GM12864 (cell line): ENCODE results near the gene XRCC4.

ENCODE experiments used
- DNase-seq: peaks from one replicate; pipeline ENCODE4 v3.0.0-alpha.2; 2011; ENCODE audit warnings: low read depth
- H3K4me3 ChIP-seq: 2 replicates; pipeline ENCODE4 v1.5.1; 2011; ENCODE audit warnings: mild to moderate bottlenecking, low read depth, low read length, control low read depth
- CTCF ChIP-seq: IDR thresholded peaks from 2 replicates; pipeline ENCODE4 v1.5.1; 2011; ENCODE audit warnings: low read depth, mild to moderate bottlenecking, moderate library complexity, low read length, control low read depth, inconsistent platforms; ENCODE audit errors: missing control alignments

The XRCC4 gene

GRCh38 chr5:83222906-83223305 lies 145.6 kb downstream of the XRCC4 start:
- no peak overlapping the region for H3K4me3 ChIP-seq
- no peak for TF ChIP-seq CTCF
- no peak for DNase-seq

GRCh38 chr5:83227611-83228010 lies 150.3 kb downstream of the XRCC4 start:
- TF ChIP-seq CTCF: no peak
- no peak overlapping the region for H3K4me3 ChIP-seq
- no peak for DNase-seq

- DNase-seq: no peak
- TF ChIP-seq CTCF: no peak
- no peak overlapping the region for H3K4me3 ChIP-seq
Measured at GRCh38 chr5:83230511-83230910, 153.2 kb downstream of the XRCC4 start.

GRCh38 chr5:83244516-83244915 lies 167.2 kb downstream of the XRCC4 start:
- TF ChIP-seq CTCF: no peak
- no peak for DNase-seq

GRCh38 chr5:83245037-83245436 lies 167.7 kb downstream of the XRCC4 start:
- DNase-seq: no peak
- TF ChIP-seq CTCF: no peak
- no peak overlapping the region for H3K4me3 ChIP-seq

More at GRCh38 chr5:83244516-83244915, 167.2 kb downstream of the XRCC4 start:
- H3K4me3 ChIP-seq: no peak overlapping the region

- no peak for TF ChIP-seq CTCF
- H3K4me3 ChIP-seq: no peak overlapping the region
- DNase-seq: no peak
Measured at GRCh38 chr5:83246071-83246470, 168.7 kb downstream of the XRCC4 start.

GRCh38 chr5:83249156-83249555 lies 171.8 kb downstream of the XRCC4 start:
- H3K4me3 ChIP-seq: no peak overlapping the region
- DNase-seq: no peak
- TF ChIP-seq CTCF: no peak
